Stimulated activated CD8-positive, alpha-beta memory T cell treated with anti-CD3 and anti-CD28 coated beads, Interleukin-4, amount 100 ng/mL, for 24 hours (primary cell): ENCODE results near the gene ZNF532.

Experiments used
- DNase-seq: peaks from one replicate; pipeline ENCODE4 v3.0.0-alpha.2; 2020; ENCODE audit warnings: low read depth

ZNF532 gene

GRCh38 chr18:58870621-58871020 is 5.9 kb downstream of the ZNF532 start:
- DNase-seq, result no peak

GRCh38 chr18:58871514-58872420 is 7.1 kb downstream of the ZNF532 start:
- DNase-seq, result no peak

- DNase-seq, result no peak
Measured at GRCh38 chr18:58878640-58879039, 14.0 kb downstream of the ZNF532 start.

GRCh38 chr18:58881477-58881876 is 16.8 kb downstream of the ZNF532 start:
- DNase-seq, result no peak

- DNase-seq, result no peak
Measured at GRCh38 chr18:58882044-58882443, 17.4 kb downstream of the ZNF532 start.

- DNase-seq, result no peak
Measured at GRCh38 chr18:58882686-58883085, 18.0 kb downstream of the ZNF532 start.

GRCh38 chr18:58884680-58885079 is 20.0 kb downstream of the ZNF532 start:
- DNase-seq, result no peak

GRCh38 chr18:58886431-58886830 is 21.8 kb downstream of the ZNF532 start:
- DNase-seq, result no peak

- no peak for DNase-seq
Measured at GRCh38 chr18:58886864-58887612, 22.4 kb downstream of the ZNF532 start.

- no peak for DNase-seq
Measured at GRCh38 chr18:58887613-58887963, 22.9 kb downstream of the ZNF532 start.

GRCh38 chr18:58891776-58892175 is 27.1 kb downstream of the ZNF532 start:
- no peak for DNase-seq

- DNase-seq, result no peak
Measured at GRCh38 chr18:58892488-58892887, 27.8 kb downstream of the ZNF532 start.

GRCh38 chr18:58893388-58894099 is 28.9 kb downstream of the ZNF532 start:
- no peak for DNase-seq

- DNase-seq, result no peak
Measured at GRCh38 chr18:58894930-58895329, 30.3 kb downstream of the ZNF532 start.

GRCh38 chr18:58895385-58895784 is 30.7 kb downstream of the ZNF532 start:
- no peak for DNase-seq

GRCh38 chr18:58896268-58896667 is 31.6 kb downstream of the ZNF532 start:
- no peak for DNase-seq

GRCh38 chr18:58896734-58897508 is 32.2 kb downstream of the ZNF532 start:
- no peak for DNase-seq

- DNase-seq, result no peak
Measured at GRCh38 chr18:58898010-58898799, 33.5 kb downstream of the ZNF532 start.

GRCh38 chr18:58900015-58900649 is 35.5 kb downstream of the ZNF532 start:
- DNase-seq, result no peak

GRCh38 chr18:58901143-58901542 is 36.5 kb downstream of the ZNF532 start:
- DNase-seq, result no peak

- DNase-seq, result no peak
Measured at GRCh38 chr18:58901783-58902182, 37.1 kb downstream of the ZNF532 start.
